Astrocyte (in vitro differentiated cells and primary cell): Measurements from ENCODE around the gene ADAMTS13. TPM values are rescaled to one million over a fixed set of nuclear protein-coding genes. Genes with fewer than 3 reads are reported as not detected.

Source experiments
- DNase-seq: peaks from one replicate; pipeline ENCODE4 v3.0.0-alpha.2; 2010; ENCODE audit warnings: low read depth
- FAIRE-seq: peaks from 2 replicates; lab custom pipeline; 2011; peaks lifted over from hg19 to GRCh38; lab: Jason Lieb, UNC
- H2AFZ ChIP-seq: 2 replicates; pipeline ENCODE4 v1.6.0; 2012; ENCODE audit warnings: low read depth, low read length, inconsistent platforms
- H3K27ac ChIP-seq: 2 replicates; pipeline ENCODE4 v1.5.1; 2011; ENCODE audit warnings: low read depth, low read length, inconsistent platforms
- H3K27me3 ChIP-seq: 2 replicates; pipeline ENCODE4 v1.6.0; 2011; ENCODE audit warnings: low read length, inconsistent platforms; ENCODE audit not compliant: insufficient read depth
- H3K36me3 ChIP-seq: 2 replicates; pipeline ENCODE4 v1.5.1; 2011; ENCODE audit warnings: low read length, inconsistent platforms; ENCODE audit not compliant: insufficient read depth
- H3K4me1 ChIP-seq: 2 replicates; pipeline ENCODE4 v1.5.1; 2011; ENCODE audit warnings: low read length, inconsistent platforms; ENCODE audit not compliant: insufficient read depth
- H3K4me2 ChIP-seq: 2 replicates; pipeline ENCODE4 v1.6.0; 2012; ENCODE audit warnings: low read length, inconsistent platforms
- H3K4me3 ChIP-seq: 2 replicates; pipeline ENCODE4 v1.5.1; 2011; ENCODE audit warnings: low read depth, mild to moderate bottlenecking, low read length, inconsistent platforms; ENCODE audit not compliant: insufficient read depth
- H3K79me2 ChIP-seq: 2 replicates; pipeline ENCODE4 v1.6.0; 2012; ENCODE audit warnings: mild to moderate bottlenecking, low read length, inconsistent platforms; ENCODE audit not compliant: insufficient read depth
- H3K9ac ChIP-seq: 2 replicates; pipeline ENCODE4 v1.6.0; 2012; ENCODE audit warnings: mild to moderate bottlenecking, low read length, inconsistent platforms
- H3K9me3 ChIP-seq: 2 replicates; pipeline ENCODE4 v1.5.1; 2012; ENCODE audit warnings: low read depth, mild to moderate bottlenecking, low read length, inconsistent platforms; ENCODE audit not compliant: insufficient read depth
- H4K20me1 ChIP-seq: 2 replicates; pipeline ENCODE4 v1.6.0; 2012; ENCODE audit warnings: low read length, inconsistent platforms; ENCODE audit not compliant: insufficient read depth
- H3K27ac Mint-ChIP-seq: one replicate; pipeline ENCODE4 v1.8.0; 2021; ENCODE audit warnings: mild to moderate bottlenecking, mixed read lengths; ENCODE audit not compliant: unreplicated experiment
- H3K27me3 Mint-ChIP-seq: one replicate; pipeline ENCODE4 v1.8.0; 2021; ENCODE audit warnings: low read depth, mixed read lengths; ENCODE audit not compliant: unreplicated experiment
- H3K36me3 Mint-ChIP-seq: one replicate; pipeline ENCODE4 v1.8.0; 2021; ENCODE audit warnings: low read depth, mixed read lengths; ENCODE audit not compliant: unreplicated experiment
- H3K4me1 Mint-ChIP-seq: one replicate; pipeline ENCODE4 v1.8.0; 2021; ENCODE audit warnings: low read depth, mixed read lengths; ENCODE audit not compliant: unreplicated experiment
- H3K4me3 Mint-ChIP-seq: one replicate; pipeline ENCODE4 v1.8.0; 2021; ENCODE audit warnings: mild to moderate bottlenecking, moderate library complexity, mixed read lengths; ENCODE audit not compliant: unreplicated experiment
- H3K9me3 Mint-ChIP-seq: one replicate; pipeline ENCODE4 v1.8.0; 2021; ENCODE audit warnings: mild to moderate bottlenecking, mixed read lengths; ENCODE audit not compliant: unreplicated experiment
- CTCF ChIP-seq: IDR thresholded peaks from 2 replicates; pipeline ENCODE4 v1.5.1; 2011; ENCODE audit warnings: low read depth, mild to moderate bottlenecking, inconsistent platforms, low read length, moderate library complexity; ENCODE audit not compliant: insufficient read depth
- EZH2 ChIP-seq: IDR thresholded peaks from 2 replicates; pipeline ENCODE4 v1.6.1; 2012; ENCODE audit warnings: mild to moderate bottlenecking, low read length, inconsistent platforms; ENCODE audit not compliant: insufficient read depth
- total RNA-seq: library from RNA; stranded (reverse); gene quantifications from 2 replicates; pipeline ENCODE4 v1.2.1, GENCODE V29; 2021

ADAMTS13 gene
- total RNA-seq, 1 donor from 2014 or later = 5.6 TPM

DNA sequence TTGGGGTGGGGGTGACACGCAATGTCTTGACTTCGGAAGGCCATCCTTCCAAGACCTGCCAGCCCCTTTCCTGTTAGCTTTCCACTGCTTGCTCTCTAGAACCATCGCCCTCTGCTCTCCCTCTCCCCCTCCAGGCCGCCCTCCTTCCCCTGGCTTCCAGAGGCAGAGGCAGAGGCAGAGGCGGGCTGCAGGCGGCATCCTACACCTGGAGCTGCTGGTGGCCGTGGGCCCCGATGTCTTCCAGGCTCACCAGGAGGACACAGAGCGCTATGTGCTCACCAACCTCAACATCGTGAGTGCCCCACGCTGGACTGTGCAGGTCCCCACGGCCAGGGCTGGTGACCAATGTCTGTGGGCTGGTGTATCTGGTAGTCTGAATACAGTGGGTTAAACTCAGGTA lies 2.0 kb downstream of the ADAMTS13 start:
- H3K4me3 Mint-ChIP-seq = no peak overlapping the region
- Histone ChIP-seq H3K4me2 (no peak overlapping the region), H3K4me3 (no peak overlapping the region), H4K20me1 (no peaks in the 10 kb centered on the region), H3K36me3 (no peaks in the 10 kb centered on the region), H3K4me1 (no peaks in the 10 kb centered on the region), H3K79me2 (no peaks in the 10 kb centered on the region), H3K27me3 (peaks cover 13% of the 10 kb centered on the region), H2AFZ (no peak overlapping the region), H3K9ac (no peak overlapping the region), H3K9me3 (no peaks in the 10 kb centered on the region), H3K27ac (no peak overlapping the region)
- peaks cover 1% of the 10 kb centered on the region for H3K36me3 Mint-ChIP-seq
- no peak for DNase-seq
- no peak for FAIRE-seq
- TF ChIP-seq EZH2 (no peak), CTCF (no peak)
- no peaks in the 10 kb centered on the region for H3K9me3 Mint-ChIP-seq
- H3K4me1 Mint-ChIP-seq = no peaks in the 10 kb centered on the region
- peaks cover 10% of the 10 kb centered on the region for H3K27me3 Mint-ChIP-seq
- H3K27ac Mint-ChIP-seq = no peak overlapping the region

DNA sequence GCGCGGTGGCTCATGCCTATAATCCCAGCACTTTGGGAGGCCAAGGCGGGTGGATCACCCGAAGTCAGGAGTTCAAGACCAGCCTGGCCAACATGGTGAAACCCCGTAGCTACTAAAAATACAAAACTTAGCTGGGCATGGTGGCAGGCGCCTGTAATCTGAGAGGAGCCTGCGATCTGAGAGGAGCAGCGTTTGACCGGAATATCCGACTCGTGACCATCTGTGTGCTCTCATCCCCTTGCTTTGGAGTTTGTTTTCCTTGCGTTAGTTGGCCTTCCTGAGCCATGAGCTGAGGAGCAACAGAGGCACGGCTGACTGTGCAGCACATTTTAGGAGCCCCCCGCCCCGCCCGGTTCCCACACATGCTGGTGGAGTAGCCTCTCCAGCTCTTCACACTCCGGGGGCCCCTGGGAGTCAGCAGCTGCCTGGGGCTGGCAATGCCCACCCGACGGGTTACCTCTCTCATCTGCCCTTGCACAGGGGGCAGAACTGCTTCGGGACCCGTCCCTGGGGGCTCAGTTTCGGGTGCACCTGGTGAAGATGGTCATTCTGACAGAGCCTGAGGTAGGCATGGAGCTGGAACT lies 3.0 kb downstream of the ADAMTS13 start:
- TF ChIP-seq CTCF (no peak), EZH2 (no peak)
- Mint-ChIP-seq H3K4me3 (no peak overlapping the region), H3K9me3 (no peaks in the 10 kb centered on the region), H3K4me1 (no peaks in the 10 kb centered on the region), H3K27ac (no peak overlapping the region), H3K36me3 (peaks cover 2% of the 10 kb centered on the region), H3K27me3 (peaks cover 10% of the 10 kb centered on the region)
- DNase-seq (no peak), FAIRE-seq (no peak)
- Histone ChIP-seq H3K9me3 (no peaks in the 10 kb centered on the region), H3K36me3 (no peaks in the 10 kb centered on the region), H3K27me3 (peaks cover 13% of the 10 kb centered on the region), H3K4me1 (no peaks in the 10 kb centered on the region), H2AFZ (no peak overlapping the region), H3K4me2 (no peak overlapping the region), H3K27ac (no peak overlapping the region), H3K9ac (no peak overlapping the region), H4K20me1 (no peaks in the 10 kb centered on the region), H3K4me3 (no peak overlapping the region), H3K79me2 (no peaks in the 10 kb centered on the region)

DNA sequence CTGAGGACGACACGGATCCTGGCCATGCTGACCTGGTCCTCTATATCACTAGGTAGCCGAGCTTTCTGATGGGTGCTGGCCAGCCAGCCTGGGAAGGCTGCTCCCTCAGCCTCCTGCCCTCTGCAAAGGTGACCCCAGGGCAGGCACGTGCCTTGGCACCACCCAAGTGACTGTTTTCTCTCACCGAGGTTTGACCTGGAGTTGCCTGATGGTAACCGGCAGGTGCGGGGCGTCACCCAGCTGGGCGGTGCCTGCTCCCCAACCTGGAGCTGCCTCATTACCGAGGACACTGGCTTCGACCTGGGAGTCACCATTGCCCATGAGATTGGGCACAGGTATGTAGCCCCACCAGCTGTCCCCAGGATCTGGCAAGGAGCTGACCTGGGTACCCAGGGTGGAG lies 3.8 kb downstream of the ADAMTS13 start:
- no peaks in the 10 kb centered on the region for H3K4me1 Mint-ChIP-seq
- no peak overlapping the region for H3K9ac ChIP-seq
- no peaks in the 10 kb centered on the region for H3K9me3 ChIP-seq
- no peak overlapping the region for H3K4me3 Mint-ChIP-seq
- H3K27ac ChIP-seq = no peak overlapping the region
- H3K36me3 ChIP-seq = no peaks in the 10 kb centered on the region
- H3K27me3 Mint-ChIP-seq = peaks cover 10% of the 10 kb centered on the region
- DNase-seq (no peak), FAIRE-seq (no peak)
- H3K36me3 Mint-ChIP-seq = peaks cover 4% of the 10 kb centered on the region
- no peak overlapping the region for H2AFZ ChIP-seq
- peaks cover 13% of the 10 kb centered on the region for H3K27me3 ChIP-seq
- no peak overlapping the region for H3K4me2 ChIP-seq
- TF ChIP-seq EZH2 (no peak), CTCF (no peak)
- H3K4me3 ChIP-seq = no peak overlapping the region
- no peaks in the 10 kb centered on the region for H3K79me2 ChIP-seq
- no peak overlapping the region for H3K27ac Mint-ChIP-seq
- no peaks in the 10 kb centered on the region for H4K20me1 ChIP-seq
- H3K9me3 Mint-ChIP-seq = no peaks in the 10 kb centered on the region
- no peaks in the 10 kb centered on the region for H3K4me1 ChIP-seq
